Retina (tissue), 1 donor: ENCODE data around the gene SLC38A3.
A peak's percentile ranks its signal among the peaks of the same experiment; 100 is the strongest.
"Not testable (repeated sequence)": the region's sequence is repeated elsewhere in the genome, so short reads cannot be mapped to it uniquely, and the experiment has no call there.

Source experiments
- DNase-seq: peaks from one replicate; pipeline ENCODE4 v3.0.0-alpha.2; 2016

Gene SLC38A3

GRCh38 chr3:50256978-50257890 lies 52.2 kb downstream of the SLC38A3 start:
- DNase-seq: peak; percentile 43

DNA sequence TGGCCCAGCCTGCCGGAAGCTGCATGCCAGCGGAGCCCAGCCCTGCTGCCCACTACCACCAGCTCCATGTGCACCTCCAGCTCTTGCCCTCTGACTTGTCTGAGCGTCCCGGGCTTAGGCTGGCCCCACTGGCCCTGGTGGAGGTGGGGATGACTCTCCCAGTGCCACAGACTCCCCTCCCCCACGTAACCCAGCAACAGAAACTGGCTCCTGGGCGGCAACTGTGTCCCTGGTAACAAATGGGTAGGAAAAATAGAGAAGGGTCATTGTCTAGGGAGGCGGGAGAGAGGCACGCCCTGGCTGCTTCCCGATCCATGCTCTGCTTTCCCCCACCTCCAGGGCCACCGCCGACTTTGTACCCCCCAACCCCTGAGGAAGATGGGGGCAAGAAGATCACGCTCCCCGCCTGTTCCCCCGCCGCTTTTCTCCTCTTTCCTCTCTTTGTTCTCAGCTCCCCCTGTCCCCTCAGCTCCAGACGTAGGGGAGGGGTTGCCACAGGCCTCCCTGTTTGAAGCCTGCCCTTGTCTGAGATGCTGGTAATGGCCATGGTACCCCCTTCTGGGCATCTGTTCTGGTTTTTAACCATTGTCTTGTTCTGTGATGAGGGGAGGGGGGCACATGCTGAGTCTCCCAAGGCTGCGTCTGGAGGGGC lies 53.1 kb downstream of the SLC38A3 start:
- peak; percentile 73 for DNase-seq

DNA sequence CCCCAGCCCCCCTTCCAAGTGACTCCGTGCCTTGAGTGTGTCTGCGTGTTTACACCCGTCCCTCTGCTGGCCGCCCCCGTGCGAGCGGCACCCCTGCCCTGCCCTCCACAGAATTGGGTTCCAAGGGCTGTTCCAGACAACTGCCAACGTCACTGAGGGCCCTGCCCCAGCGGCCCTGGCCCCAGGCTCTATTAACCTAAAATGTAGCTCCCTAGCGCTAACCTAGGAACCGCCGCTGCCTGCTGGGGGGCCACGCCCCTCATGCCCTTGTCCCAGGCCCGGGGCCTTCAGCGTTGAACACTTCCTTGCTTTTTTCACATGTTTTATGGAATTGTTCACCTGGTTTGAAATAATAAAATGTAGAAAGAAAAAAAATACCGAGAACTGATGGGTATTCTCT lies 53.9 kb downstream of the SLC38A3 start:
- no peak for DNase-seq

- DNase-seq: no peak
Measured at GRCh38 chr3:50259432-50260026, 54.5 kb downstream of the SLC38A3 start.

GRCh38 chr3:50260027-50260941 lies 55.2 kb downstream of the SLC38A3 start:
- peak; percentile 98 for DNase-seq

GRCh38 chr3:50260942-50261441 lies 55.9 kb downstream of the SLC38A3 start:
- no peak for DNase-seq

- no peak for DNase-seq
Measured at GRCh38 chr3:50261505-50261904, 56.4 kb downstream of the SLC38A3 start.

- not testable (repeated sequence) for DNase-seq
Measured at GRCh38 chr3:50262200-50262599, 57.1 kb downstream of the SLC38A3 start.

- DNase-seq: no peak
Measured at GRCh38 chr3:50262778-50263177, 57.7 kb downstream of the SLC38A3 start.

- DNase-seq: no peak
Measured at GRCh38 chr3:50263478-50264382, 58.7 kb downstream of the SLC38A3 start.

DNA sequence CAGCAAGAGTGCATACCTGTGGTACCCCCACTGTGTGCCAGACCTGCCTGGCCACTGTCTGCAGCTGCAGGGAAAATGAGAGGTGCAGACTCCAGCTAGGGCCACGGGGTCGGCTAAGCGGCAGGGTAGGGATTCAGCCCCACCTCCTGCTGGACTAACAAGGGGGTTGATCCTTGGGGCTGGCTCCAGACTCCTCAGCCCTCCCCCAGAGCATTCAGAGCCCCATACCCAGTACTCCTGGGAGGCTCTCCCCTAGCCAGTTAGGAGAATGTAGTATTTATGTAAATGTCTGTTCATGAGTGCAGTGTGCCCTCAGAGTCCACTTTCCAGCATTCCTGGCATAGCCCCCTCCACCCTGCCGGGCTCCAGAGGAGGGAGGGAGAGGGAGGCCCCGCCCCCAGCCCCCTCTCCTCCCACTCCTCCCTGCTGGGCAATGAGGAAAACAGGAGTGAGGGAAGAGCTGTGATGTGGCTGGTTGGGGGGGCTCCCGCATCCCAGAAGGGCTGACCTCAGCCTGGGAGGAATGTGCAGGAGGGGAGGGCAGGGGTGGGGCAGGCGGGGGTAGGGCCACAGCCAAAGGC lies 59.4 kb downstream of the SLC38A3 start:
- peak; percentile 87 for DNase-seq

DNA sequence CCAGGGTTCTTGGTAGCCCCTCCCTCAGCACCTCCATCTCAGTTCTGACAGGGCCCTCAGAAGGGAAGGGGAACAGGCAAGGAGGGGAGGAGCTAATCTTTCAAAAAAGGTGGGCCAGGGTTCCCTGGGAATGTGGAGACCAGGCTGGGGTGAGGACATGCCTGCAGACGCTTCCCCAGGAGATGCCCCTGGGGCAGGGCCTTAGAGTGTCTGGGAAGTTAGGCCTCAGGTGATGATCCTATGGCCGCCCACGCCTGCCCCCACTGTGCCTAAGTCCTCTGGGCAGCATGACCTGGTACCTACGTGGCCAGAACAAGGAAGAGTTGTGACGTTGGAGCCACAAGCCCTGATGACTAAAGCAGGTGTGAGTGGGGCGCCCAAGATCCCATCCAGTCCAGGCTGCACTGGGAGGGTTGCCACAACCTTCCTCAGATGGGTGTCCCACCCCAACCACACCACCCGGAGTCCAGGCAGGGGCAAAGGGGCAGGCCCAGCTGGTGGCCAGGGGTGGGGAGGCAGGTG lies 60.0 kb downstream of the SLC38A3 start:
- DNase-seq: no peak

DNA sequence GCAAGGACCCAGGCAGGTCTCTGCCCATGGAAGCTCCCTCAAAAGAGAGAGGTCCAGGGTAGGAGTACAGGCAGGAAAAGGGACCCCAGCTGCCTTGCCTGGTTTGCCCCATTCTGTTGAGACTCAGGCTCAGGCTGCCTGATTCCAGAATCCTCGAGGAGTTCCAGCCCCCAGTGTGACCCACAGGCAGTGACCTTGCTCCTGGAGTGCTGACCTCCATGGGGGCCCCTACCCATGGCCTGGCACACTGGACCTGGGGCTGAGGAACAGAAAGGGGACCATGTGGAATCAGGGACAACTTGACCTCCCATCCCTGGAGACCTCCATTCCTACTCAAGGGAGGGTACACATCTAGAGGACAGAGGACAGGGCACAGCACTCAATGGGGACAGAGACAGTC lies 60.5 kb downstream of the SLC38A3 start:
- no peak for DNase-seq

DNA sequence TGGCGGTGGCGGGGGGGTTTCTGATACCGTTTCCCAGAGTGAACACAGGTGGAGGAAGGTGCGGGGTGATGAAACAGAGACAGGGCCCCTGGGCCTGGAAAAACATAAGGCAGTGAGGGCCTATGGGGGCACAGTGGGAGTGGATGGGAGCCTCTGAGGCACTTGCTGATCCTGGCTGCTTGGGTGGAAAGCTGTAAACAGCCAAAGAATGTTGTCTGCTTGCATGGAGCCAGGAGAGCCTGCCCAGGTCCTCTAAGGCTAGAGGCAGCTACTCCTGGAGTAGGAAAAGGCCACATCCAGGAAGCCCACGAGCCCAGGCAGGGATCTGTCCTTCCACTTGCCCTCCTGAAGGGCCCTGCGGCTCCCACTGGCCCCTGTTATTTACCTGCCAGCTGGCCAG lies 60.9 kb downstream of the SLC38A3 start:
- DNase-seq: no peak

DNA sequence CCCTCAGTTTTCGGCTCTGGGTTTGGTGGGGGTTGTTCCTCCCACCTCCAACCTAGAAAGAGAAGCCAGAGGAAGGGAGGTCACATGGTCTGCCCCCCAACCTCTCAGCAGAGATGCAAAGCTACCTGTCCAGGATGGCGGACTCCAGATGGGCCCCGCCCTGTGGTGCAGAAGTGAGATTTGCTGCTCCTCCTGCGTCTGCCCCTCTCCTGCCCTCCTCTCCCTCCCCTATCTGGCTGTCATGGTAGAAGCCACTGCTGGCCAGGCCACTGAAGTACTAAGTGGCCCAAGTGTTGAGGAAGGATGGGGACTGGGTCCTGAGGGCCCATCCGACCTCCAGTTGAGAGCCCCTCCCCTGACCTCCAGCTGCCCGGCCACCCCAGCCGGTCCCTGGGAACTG lies 61.8 kb downstream of the SLC38A3 start:
- no peak for DNase-seq

GRCh38 chr3:50267280-50267913 lies 62.3 kb downstream of the SLC38A3 start:
- DNase-seq: peak; percentile 59

GRCh38 chr3:50268276-50268675 lies 63.2 kb downstream of the SLC38A3 start:
- no peak for DNase-seq

DNA sequence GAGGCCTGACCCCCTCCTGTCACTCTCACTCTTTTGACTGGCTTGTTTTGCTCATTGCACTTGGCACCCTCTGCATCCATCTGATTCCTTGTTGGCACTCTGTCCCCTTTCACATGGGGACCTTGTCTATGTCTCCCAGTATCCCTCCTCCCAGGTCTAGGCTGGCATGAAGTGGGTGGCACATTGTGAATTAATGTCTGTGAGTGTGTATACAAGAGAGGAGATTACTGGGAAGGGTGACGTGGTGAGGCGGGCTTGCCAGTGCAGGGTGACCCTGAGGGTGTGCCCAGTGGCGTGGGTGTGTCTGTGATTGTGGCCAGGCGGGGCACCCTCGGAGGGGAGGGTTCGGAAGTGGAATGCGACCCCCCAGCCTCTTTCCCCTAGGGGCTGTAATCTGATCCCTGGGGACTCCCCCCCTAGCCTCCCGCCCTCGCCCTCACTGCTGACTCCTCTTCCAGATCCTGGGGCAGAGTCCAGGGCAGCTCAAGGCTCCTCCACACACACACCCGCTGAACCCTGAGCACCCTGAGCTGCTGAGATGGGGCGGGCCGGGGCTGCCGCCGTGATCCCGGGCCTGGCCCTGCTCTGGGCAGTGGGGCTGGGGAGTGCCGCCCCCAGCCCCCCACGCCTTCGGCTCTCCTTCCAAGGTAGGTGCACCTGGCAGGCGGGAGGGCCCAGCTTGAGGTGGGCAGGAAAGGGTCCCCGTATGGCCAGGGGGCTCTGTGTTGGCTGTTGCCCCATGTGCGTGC lies 63.8 kb downstream of the SLC38A3 start, which contains the start of gene SEMA3B:
SEMA3B (plus strand) TSS at position 445 of the 749 bp plus-strand sequence; CDS start at position 539, 94 bp downstream.
- no peak for DNase-seq

DNA sequence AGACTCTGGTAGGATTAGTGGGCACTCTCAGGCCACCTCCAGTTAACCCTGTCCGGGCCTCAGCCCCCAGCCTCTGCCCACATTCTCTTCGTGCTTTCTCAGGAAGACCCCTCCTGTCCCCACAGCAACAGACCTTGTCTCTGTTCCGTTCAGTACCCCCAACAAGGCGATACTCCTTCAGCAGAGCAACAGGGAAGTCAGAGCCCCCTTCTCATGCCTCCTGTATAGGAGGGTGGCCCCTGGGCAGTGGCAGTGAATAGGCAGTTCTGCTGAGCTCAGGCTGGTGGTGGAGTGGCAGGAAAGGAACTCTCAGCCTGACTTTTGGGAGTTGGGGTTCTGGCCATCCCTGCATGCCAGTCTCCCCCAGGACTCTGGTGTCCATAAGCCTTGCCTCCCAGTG lies 64.4 kb downstream of the SLC38A3 start:
- no peak for DNase-seq
